Uterus (tissue), 4 donors: ENCODE results near the gene SERPINA5. TPM values are rescaled to one million over a fixed set of nuclear protein-coding genes. Genes with fewer than 3 reads are reported as not detected.

Experiments used
- DNase-seq, 2 donors: peaks; one replicate each; pipeline ENCODE4 v3.0.0-alpha.2; 2019 to 2020
- H3K27ac ChIP-seq, 2 donors: fragments of 200-600 bp; sonication (generic); 1 replicate in 1 of 2; 2 replicates in 1 of 2; pipeline ENCODE4 v1.5.1; 2016 to 2018
- H3K27me3 ChIP-seq, 2 donors: fragments of 200-600 bp; sonication (generic); one replicate each; pipeline ENCODE4 v1.5.1; 2018 to 2019; ENCODE audit warnings: control low read depth in 1 of 2
- H3K36me3 ChIP-seq, 2 donors: fragments of 200-600 bp; sonication (generic); one replicate each; pipeline ENCODE4 v1.5.1; 2019; ENCODE audit warnings: control low read depth in 1 of 2
- H3K4me1 ChIP-seq, 2 donors: fragments of 200-600 bp; sonication (generic); one replicate each; pipeline ENCODE4 v1.5.1; 2018 to 2019; ENCODE audit warnings: control low read depth in 1 of 2
- H3K4me3 ChIP-seq, 2 donors: fragments of 200-600 bp; sonication (generic); 1 replicate in 1 of 2; 2 replicates in 1 of 2; pipeline ENCODE4 v1.5.1; 2018 to 2019; ENCODE audit warnings: mild to moderate bottlenecking in 1 of 2
- H3K9me3 ChIP-seq, 2 donors: fragments of 200-600 bp; sonication (generic); one replicate each; pipeline ENCODE4 v1.5.1; 2019; ENCODE audit warnings: control low read depth in 1 of 2
- POLR2A ChIP-seq, 2 donors: fragments of 450-650 bp; IDR thresholded peaks; one replicate each; pipeline ENCODE4 v1.6.1; 2016; ENCODE audit warnings: antibody characterized with exemption in 2 of 2, mild to moderate bottlenecking in 1 of 2, moderate library complexity in 1 of 2
- intact Hi-C: fragments of 100-400 bp; cut with DNase I; formaldehyde crosslinking; loops from one replicate; pipeline ENCODE4 v1.15.1; 2023; ENCODE audit warnings: low total_unique reads
- total RNA-seq, 4 donors: library from RNA; depleted of rRNA in 3 of 4; stranded (reverse); fragments of >200 nt in 3 of 4; gene quantifications; one replicate each; pipeline versions ENCODE4 v1.1.0 to v1.2.4, GENCODE V29; 2014 to 2023
- TF ChIP-seq, protein P1 (sequence below), 4 experiments: fragments of 200-600 bp in 2 of 4; fragments of 450-650 bp in 2 of 4; sonication (generic) in 2 of 4; IDR thresholded peaks; one replicate each; pipeline ENCODE4 v1.5.1; 2016 to 2019; ENCODE audit warnings: antibody characterized with exemption in 4 of 4, mild to moderate bottlenecking in 2 of 4, moderate library complexity in 1 of 4
- donor health status: DM: yes; HTN: yes; CAD: no.

Gene SERPINA5
- total RNA-seq, 4 donors from 2014 or later, result under 0.01 to 19.6 (median 3.2) TPM

DNA sequence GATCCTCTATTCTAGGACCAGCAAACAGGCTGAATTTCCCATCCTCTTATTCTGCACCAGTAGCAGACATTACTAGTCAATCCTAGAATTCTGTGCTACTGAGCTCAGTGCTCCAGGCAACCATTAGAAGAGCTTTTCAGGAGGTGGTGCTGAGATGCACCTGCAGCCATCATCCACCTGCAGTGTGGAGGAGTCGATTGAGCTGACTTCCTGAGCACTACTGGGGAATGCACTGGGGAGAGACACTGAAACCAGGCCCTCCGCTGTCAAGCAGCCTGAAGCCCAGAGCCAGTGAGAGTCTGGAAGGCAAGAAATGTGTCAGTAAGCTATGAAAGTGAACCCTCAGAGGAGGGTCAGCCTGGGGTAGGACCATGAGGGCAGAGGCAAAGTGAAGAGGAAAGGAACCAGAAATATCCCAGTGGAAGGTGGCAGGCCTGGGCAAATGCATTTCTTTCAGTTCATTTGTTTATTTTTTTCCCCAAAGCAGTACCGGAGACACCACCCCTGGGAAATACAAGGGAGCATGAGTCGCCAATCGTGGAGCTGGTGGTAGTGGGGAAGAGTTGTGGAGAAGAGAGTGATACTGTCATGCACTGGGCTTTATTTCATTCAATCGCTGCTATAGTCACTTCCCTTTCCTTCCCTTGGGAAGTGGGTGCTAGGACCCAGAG, 43.0 kb upstream of the SERPINA5 start:
- Histone ChIP-seq H3K36me3 (no peaks in the 10 kb centered on the region), H3K9me3 (no peaks in the 10 kb centered on the region), H3K27me3 (no peaks in the 10 kb centered on the region), H3K4me3 (no peak overlapping the region), H3K27ac (no peak overlapping the region), H3K4me1 (no peaks in the 10 kb centered on the region)
- DNase-seq, result no peak
- intact Hi-C loops, result no loop called here
- TF ChIP-seq, protein P1, sequence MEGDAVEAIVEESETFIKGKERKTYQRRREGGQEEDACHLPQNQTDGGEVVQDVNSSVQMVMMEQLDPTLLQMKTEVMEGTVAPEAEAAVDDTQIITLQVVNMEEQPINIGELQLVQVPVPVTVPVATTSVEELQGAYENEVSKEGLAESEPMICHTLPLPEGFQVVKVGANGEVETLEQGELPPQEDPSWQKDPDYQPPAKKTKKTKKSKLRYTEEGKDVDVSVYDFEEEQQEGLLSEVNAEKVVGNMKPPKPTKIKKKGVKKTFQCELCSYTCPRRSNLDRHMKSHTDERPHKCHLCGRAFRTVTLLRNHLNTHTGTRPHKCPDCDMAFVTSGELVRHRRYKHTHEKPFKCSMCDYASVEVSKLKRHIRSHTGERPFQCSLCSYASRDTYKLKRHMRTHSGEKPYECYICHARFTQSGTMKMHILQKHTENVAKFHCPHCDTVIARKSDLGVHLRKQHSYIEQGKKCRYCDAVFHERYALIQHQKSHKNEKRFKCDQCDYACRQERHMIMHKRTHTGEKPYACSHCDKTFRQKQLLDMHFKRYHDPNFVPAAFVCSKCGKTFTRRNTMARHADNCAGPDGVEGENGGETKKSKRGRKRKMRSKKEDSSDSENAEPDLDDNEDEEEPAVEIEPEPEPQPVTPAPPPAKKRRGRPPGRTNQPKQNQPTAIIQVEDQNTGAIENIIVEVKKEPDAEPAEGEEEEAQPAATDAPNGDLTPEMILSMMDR (IDR thresholded peaks at IDR 0.05), result no peak
- no peak for TF ChIP-seq POLR2A (IDR thresholded peaks at IDR 0.05)

DNA sequence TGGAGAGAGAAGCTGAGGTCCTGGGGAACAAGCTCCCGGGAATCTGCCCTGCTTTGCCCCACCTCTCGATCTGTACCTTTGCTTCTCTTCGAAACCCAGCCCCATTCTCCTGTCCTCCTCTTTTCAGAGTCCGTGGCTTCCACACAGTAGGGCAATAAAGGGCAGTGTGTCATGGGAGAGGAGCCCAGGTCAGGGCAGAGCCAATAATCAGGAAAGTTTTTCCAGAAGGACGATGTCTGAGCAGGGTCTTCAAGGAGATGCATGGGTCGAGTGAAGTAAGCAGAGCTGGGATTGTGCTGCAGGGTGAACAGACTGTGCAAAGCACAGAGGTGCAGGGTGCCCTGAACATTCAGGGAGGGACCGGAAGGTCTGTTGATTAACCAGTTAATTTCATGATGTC, 42.0 kb upstream of the SERPINA5 start:
- no peak overlapping the region for H3K4me3 ChIP-seq
- intact Hi-C loops, result no loop called here
- H3K4me1 ChIP-seq, result no peaks in the 10 kb centered on the region
- TF ChIP-seq, protein P1 (IDR thresholded peaks at IDR 0.05), result no peak
- TF ChIP-seq POLR2A (IDR thresholded peaks at IDR 0.05), result no peak
- H3K36me3 ChIP-seq, result no peaks in the 10 kb centered on the region
- H3K27me3 ChIP-seq, result no peaks in the 10 kb centered on the region
- DNase-seq, result peak in 1 of 2 donors; percentile 2
- no peaks in the 10 kb centered on the region for H3K9me3 ChIP-seq
- no peak overlapping the region for H3K27ac ChIP-seq

DNA sequence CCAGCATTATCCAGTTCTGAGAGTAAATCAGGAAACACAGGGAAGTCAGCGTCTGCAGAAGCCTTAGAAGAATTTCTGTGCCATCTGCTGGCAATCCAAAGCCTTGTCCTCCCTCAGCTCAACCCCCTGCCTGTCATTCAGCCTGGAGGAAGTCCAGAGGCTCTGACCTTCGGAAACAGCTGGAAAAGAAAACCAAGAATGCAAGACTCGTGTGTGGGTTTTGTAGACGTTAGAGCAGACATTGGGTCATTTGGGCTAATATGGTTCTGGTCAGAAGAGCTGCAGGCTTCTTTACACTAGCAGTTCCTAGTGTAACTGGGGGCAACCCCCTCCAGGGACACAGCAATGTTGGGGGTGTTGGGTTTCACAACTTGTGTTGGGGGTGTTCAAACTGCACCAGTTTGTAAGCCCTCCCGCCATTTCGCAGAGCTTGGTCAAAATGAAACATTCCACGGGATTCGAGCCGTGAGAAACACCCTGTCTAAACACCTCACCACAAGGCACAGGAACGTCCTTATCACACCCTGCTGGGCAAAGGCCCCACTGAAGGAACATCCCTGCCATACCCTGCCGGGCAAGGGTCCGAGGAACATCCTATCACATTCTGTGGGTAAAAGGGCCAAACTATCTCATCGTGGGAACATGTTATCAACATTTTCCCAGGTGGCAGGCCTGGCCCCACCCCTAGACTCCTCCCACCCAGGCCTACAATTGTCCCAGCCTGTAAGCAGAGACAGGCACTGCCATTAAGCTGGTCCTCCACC, 41.0 kb upstream of the SERPINA5 start:
- no peak for DNase-seq
- no peaks in the 10 kb centered on the region for H3K36me3 ChIP-seq
- H3K9me3 ChIP-seq, result no peaks in the 10 kb centered on the region
- intact Hi-C loops, result no loop called here
- no peak for TF ChIP-seq POLR2A (IDR thresholded peaks at IDR 0.05)
- TF ChIP-seq, protein P1 (IDR thresholded peaks at IDR 0.05), result no peak
- no peak overlapping the region for H3K4me3 ChIP-seq
- no peaks in the 10 kb centered on the region for H3K27me3 ChIP-seq
- no peak overlapping the region for H3K27ac ChIP-seq
- H3K4me1 ChIP-seq, result no peaks in the 10 kb centered on the region

DNA sequence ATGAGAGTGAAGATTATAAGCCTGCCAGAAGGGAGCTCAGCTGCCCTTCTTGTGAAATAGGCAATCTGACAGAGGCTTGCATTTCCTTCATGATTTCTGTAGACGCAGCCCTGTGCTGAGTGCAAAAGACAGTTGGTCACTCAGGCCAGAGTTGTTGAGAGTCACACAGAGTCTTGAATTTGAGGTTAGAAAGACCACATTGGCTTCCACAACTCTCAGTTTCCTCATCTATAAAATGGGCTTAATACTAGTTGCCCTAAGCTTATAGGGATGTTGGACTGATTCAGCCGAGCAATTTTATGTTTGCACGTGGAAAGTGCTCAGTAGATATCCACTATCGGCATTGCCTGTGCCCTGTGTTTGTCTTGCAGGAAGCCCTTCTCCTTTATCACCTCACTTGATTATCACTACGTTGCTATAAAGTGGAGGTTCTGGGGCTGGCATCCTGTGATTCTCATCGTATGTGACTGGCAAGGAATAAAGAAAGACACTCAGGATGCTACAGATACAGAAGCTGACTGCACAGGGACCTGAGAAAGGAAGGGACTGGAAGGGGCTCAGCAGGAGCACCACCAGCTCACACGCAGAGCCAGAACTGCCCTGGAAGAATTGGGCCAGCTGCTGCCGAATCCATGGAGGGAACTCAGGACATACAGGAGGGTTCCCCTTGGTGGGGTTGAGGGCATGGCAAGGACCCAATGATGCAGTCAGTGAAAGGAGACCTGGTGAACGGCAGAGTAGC, 39.8 kb upstream of the SERPINA5 start:
- Histone ChIP-seq H3K27me3 (no peaks in the 10 kb centered on the region), H3K27ac (no peak overlapping the region), H3K4me3 (no peak overlapping the region), H3K9me3 (no peaks in the 10 kb centered on the region), H3K4me1 (no peaks in the 10 kb centered on the region), H3K36me3 (no peaks in the 10 kb centered on the region)
- intact Hi-C loops, result no loop called here
- no peak for DNase-seq
- TF ChIP-seq, protein P1 (IDR thresholded peaks at IDR 0.05), result no peak
- TF ChIP-seq POLR2A (IDR thresholded peaks at IDR 0.05), result no peak
